Cardiac septum (tissue), 1 donor: ENCODE data around the gene CLDN18. TPM values are rescaled to one million over a fixed set of nuclear protein-coding genes. Genes with fewer than 3 reads are reported as not detected.

Experiments used
- total RNA-seq: library from RNA; stranded (reverse); fragmentation: NEBNext Ultra II Directional; extraction: Animal tissue kit (Norgen Biotek cat#: 25700); gene quantifications from one replicate; pipeline ENCODE4 v1.2.1, GENCODE V29; 2021
- donor health status: DM: no; HTN: no; CAD: no.

Gene CLDN18
- total RNA-seq, 1 donor from 2014 or later: not detected

Other genes starting within 250 kb of the CLDN18 start
- gene SOX14, start 245.8 kb upstream of the CLDN18 start, total RNA-seq: not detected
- 7.2 TPM for gene DZIP1L, start 105.4 kb downstream of the CLDN18 start, total RNA-seq
- gene A4GNT, start 122.2 kb downstream of the CLDN18 start, total RNA-seq: not detected
- gene DBR1, start 164.8 kb downstream of the CLDN18 start, total RNA-seq: 7.4 TPM
- gene ARMC8, start 177.1 kb downstream of the CLDN18 start, total RNA-seq: 34.2 TPM